Left ventricle myocardium superior (tissue), 1 donor: ENCODE data around the gene STK32B. TPM values are rescaled to one million over a fixed set of nuclear protein-coding genes. Genes with fewer than 3 reads are reported as not detected.
"Not testable (repeated sequence)": the region's sequence is repeated elsewhere in the genome, so short reads cannot be mapped to it uniquely, and the experiment has no call there.

Experiments
- ATAC-seq: fragments of 200-7000 bp; cut with Tn5 transposase; one replicate; pipeline ENCODE4 v1.9.1; 2020; ENCODE audit warnings: mild to moderate bottlenecking, moderate library complexity
- DNase-seq: peaks from one replicate; pipeline ENCODE4 v3.0.0-alpha.2; 2020
- intact Hi-C: fragments of 100-400 bp; cut with micrococcal nuclease; formaldehyde crosslinking; loops from one replicate; pipeline ENCODE4 v1.11.0; 2022
- total RNA-seq: library from RNA; stranded (reverse); fragmentation: NEBNext Ultra II Directional; extraction: Animal tissue kit (Norgen Biotek cat#: 25700); gene quantifications from one replicate; pipeline ENCODE4 v1.2.1, GENCODE V29; 2021
- donor health status: DM: no; HTN: yes; CAD: no; lungs with severe emphysema.

The STK32B gene
- total RNA-seq, 1 donor from 2014 or later = 1.4 TPM

DNA sequence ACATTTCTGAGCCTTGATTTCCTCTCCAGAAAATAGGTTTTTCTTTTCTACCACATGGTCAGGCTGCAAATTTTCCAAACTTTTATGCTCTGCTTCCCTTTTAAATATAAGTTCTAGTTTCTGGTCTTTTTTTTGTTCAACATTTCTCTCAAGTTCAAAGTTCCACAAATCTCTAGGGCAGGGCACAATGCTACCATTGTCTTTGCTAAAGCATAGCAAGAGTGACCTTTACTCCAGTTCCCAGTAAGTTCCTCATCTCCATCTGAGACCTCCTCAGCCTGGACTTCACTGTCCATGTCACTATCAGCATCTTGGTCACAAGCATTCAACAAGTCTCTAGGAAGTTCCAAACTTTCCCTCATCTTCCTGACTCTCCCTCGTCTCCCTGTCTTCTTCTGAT, 228.8 kb downstream of the STK32B start:
- DNase-seq, intact Hi-C loops: not testable (repeated sequence)

DNA sequence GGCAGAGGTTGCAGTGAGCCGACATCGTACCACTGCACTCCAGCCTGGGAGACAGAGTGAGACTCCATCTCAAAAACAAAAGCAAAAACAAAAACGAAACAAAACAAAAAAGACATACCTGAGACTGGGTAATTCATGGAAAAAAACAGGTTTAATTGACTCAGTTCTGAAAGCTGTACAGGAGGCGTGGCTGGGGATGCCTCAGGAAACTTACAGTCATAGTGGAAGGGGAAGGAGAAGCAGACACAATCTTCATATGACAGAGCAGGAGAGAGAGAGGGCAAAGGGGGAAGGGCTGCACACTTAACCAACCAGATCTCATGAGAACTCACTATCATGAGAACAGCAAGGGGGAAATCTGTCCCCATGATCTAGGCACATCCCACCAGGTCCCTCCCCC, 229.5 kb downstream of the STK32B start:
- no peak for ATAC-seq
- DNase-seq = no peak
- intact Hi-C loops = no loop called here

More for the DNA sequence above, 228.8 kb downstream of the STK32B start:
- ATAC-seq = not testable (repeated sequence)

DNA sequence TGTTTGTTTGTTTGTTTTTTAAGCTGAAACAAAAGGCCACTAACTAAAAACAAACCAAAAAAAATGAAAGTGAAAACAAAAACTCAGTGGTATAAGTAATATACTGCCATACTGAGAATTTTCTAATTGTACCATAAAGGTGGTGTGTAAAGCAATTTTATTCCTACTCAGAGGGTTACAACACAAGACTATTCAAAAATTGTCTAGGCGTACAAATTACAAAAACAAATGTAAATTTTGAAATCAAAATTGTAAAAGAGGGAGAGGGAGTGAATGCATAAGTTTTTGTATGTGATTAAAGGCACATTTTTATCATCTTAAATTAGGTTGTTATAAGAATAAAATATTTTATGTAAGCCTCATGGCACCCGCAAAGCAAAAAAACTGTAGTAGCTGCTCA, 232.6 kb downstream of the STK32B start:
- intact Hi-C loops = no loop called here
- ATAC-seq = no peak
- DNase-seq = no peak

DNA sequence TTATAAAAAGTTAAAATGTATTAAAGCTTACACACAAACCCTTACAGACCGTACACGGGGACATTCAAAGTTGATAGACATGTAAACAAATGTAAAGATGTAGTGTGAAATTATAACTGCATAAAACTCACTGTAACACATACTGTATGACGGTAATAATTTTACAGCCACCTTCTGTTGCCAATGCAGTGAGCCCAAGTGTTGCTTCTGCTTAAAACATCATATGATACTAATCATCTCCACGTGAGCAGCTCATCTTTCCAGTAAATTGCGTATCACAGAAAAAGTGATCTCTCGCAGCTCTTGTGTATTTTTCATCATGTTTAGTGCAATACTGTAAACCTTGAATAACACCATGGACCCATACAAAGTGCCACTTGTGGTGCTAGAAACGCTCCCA, 233.2 kb downstream of the STK32B start:
- intact Hi-C loops = no loop called here
- ATAC-seq = no peak
- DNase-seq = no peak

DNA sequence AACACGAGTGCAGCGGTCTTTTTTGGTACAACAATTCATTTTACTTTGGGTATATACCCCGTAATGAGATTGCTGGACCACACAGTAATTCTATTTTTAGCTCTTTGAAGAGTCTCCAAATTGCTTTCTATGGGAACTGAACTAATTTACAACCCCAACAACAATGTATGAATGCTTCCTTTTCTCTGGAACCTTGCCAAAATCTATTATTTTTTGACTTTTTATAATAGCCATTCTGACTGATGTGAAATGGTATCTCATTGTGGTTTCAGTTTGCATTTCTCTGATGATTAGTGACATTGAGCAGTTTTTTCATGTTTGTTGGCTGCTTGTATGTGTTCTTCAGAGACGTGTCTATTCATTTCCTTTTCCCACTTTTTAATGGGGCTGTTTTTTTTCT, 240.8 kb downstream of the STK32B start:
- no peak for ATAC-seq
- intact Hi-C loops = no loop called here

DNA sequence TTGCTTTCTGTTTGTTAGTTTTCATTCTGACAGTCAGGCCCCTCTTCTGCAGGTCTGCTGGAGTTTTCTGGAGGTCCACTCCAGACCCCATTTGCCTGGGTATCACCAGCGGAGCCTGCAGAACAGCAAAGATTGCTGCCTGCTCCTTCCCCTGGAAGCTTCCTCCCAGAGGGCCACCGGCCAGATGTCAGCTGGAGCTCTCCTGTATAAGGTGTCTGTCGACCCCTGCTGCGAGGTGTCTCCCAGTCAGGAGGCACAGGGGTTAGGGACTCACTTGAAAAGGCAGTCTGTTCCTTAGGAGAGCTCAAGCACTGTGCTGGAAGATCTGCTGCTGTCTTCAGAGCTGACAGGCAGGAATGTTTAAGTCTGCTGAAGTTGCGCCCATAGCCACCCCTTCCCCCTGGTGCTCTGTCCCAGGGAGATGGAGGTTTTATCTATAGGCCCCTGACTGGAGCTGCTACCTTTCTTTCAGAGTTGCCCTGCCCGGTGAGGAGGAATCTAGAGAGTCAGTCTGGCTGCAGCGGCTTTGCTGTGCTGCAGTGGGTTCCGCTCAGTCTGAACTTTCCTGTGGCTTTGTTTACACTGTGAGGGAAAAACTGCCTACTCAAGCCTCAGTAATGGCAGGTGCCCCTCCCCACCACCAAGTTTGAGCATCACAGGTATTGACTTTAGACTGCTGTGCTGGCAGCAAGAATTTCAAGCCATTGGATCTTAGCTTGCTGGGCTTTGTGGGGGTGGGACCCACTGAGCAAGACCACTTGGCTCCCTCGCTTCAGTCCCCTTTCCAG, 246.9 kb downstream of the STK32B start:
- intact Hi-C loops, ATAC-seq, DNase-seq: not testable (repeated sequence)

More for the DNA sequence above, 240.8 kb downstream of the STK32B start:
- DNase-seq = no peak

DNA sequence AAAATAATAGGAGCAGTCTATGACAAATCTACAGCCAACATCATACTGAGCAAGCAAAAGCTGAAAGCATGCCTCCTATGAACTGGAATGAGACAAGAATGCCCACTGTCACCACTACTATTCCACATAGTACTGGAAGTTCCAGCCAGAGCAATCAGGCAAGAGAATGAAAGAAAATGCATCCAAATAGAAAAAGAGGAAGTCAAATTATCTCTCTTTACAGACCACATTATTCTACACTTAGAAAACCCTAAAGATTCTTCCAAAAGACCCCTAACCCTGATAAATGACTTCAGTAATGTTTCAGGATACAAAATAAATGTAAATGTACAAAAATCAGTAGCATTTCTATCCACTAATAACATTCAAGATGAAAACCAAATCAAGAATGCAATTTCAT, 249.0 kb downstream of the STK32B start:
- intact Hi-C loops = no loop called here
- ATAC-seq (no peak), DNase-seq (no peak)

DNA sequence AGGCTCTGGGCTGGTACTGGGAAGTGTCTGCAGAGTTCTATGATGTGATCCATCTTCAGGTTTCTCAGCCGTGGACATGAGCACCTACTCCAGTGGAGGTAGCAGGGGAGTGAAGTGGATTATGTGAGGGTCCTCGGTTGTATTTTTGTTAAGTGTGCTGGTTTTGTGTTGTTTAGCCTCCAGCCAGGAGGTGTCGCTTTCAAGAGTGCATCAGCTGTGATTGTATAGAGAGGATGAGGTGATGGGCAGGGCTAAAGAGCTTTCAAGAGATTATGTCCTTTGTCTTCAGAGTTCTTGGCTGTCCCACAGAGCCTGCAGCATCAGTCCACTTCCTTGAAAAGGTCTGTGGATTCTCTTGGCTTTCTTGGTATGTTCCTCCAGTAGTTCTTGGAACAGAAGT, 256.6 kb downstream of the STK32B start:
- intact Hi-C loops = no loop called here
- no peak for ATAC-seq
- no peak for DNase-seq

DNA sequence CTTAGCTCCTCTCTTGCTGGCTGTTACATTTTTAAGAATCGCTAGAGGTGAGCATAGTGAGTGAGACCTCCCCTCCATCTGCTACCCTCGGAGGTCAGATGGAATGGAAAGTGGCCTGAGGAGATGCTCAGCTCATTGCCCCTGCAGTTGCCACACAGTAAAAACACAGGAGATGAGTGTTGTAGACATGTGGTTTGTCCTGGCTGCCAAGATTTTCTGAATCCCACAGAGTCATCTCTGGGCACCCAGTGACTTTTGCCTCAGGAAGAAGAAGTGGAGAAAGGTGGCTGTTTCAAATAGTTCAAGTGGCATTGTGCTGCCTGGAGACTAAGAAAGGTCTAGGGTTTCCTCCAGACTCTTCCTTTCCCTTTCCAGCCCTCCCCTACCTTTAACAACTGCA, 271.0 kb downstream of the STK32B start:
- no peak for ATAC-seq
- DNase-seq = no peak
- intact Hi-C loops = no loop called here

DNA sequence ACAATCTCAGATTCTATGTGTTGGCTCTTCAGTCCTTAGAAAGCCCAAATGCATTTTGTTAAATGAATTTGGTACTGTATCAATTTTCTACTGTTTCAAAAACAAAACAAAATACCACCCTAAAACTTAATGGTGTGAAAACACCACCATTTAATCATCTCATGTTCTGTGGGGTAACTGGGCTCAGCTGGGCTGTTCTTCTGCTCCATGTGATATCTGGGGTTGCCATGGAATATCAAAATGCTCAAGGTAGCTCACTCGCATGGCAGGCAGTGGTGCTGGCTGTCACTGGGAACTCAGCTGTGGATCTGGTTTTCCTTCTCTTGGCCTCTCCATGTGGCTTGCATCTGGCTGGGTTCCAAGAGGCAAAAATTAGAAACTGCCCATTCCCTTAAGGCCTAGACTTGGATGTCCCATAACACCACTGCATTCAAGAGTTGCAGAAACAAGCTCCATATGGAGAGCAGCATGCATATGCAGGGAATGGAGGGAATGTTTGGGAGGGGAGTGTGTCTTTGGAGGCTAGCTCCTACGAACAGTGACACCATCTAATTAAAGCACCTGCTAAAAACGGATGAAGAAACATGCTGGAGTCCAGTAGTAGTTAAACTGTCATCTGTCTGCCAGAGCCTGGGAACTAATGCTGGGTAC, 279.2 kb downstream of the STK32B start:
- ATAC-seq (no peak), DNase-seq (no peak)
- intact Hi-C loops = no loop called here

DNA sequence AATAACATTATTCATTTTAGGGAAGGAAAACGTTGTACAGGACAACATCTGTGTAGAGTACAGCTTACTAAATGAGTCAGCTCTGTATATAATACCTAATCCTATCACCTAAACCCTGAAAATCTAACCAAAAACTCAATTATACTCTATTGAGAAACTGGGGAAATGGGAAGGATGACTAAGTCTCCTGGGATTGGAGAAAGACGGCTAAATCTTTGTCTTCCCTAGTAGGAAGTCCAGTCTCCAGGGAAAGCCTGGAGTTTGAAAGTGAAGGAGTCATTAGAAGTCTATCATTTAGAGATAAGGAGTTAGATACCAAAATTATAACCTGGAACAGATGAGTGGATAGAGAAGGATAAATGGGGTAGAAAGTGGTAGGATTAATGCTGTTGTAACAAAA, 286.5 kb downstream of the STK32B start:
- intact Hi-C loops = no loop called here
- no peak for DNase-seq
- no peak for ATAC-seq

DNA sequence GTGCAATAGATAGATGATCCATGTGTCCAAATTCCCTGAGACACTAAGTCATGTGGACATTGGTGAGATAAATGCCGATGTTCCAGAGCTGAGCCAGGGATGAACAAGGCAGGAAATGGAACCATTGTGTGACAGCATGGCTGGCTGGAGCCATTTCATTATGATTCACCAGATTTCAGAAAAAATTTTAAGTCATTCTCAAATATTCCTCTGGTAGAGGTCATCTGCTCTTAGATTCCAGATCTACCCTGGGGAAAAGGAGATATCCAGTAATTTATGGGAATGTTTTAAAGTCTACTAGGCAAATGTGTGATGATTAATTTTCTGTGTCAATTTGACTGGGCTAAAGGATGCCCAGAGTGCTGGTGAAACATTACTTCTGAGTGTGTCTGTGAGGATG, 287.3 kb downstream of the STK32B start:
- intact Hi-C loops = no loop called here
- ATAC-seq = no peak
- no peak for DNase-seq

DNA sequence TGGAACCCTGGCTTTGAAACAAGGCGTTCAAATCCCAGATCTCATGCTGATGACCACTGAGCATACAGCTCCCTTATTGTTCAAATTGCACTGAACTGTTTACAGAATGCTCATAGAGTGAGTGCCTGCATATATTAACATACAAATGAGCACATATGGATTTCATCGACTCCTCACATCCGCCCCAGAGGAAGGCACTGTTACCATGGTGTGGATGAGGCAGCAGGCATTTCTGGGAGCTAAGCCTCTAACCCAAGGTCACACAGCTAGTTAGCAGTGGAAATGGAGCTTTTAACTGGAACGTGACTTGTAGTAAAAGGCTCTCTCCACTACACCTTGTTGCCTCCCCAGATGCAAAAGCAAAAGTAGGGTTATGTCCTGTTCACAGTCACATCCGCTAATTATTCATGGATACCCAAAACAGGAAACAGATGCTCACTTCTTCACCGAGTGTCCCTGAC, 289.7 kb downstream of the STK32B start:
- ATAC-seq = no peak
- intact Hi-C loops = no loop called here
- no peak for DNase-seq

DNA sequence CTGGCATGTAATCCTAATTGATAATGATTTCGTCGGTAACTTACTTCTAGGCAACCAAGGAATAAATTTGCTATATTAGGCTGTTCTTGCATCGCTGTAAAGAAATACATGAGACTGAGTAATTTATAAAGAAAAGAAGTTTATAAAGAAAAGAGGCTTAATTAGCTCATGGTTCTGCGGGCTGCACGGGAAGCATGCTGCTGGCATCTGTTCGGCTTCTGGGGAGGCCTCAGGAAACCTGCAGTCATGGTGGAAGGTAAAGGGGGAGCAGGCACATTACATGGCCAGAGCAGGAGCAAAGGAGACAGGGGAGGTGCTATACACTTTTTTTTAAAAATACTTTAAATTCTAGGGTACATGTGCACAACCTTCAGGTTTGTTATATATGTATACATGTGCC, 290.2 kb downstream of the STK32B start:
- intact Hi-C loops = no loop called here
- no peak for DNase-seq
- no peak for ATAC-seq

DNA sequence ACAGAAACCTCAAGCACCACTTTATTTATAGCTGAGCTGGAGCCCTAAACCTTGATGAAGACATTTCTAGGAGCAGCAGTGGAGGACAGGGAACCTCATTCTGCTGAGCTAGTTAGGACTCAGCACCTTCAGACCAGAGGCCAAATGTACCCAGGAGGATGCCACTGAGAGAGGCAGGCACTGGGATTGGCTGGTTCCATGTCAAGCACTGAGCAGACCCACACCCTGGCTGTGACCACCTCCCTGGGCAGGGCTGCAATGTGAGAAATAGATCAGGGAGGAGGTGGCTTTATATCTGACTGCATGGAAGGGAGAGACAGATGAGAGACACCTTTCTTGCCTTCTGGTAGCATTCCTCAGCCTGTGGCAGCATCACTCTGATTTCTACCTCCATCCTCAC, 304.6 kb downstream of the STK32B start:
- intact Hi-C loops = no loop called here
- ATAC-seq (no peak), DNase-seq (no peak)

DNA sequence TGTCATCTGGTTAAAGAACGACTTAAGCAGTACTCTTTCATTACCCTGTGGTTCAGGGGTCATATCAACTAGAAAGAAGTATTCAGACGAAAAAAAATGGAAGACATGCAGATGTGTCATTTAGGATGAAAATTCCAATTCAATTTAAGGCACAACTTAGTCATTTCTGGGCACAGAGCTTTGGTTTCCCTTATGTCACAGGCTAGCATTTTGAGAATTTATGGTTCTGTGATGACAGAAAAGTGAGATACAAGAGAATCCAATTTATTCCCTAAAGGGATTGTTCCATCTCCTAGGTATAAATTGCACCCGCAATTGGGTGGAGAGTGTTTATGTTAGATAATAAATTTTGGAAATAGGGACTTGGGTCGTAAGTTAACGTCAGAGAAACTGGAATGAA, 306.6 kb downstream of the STK32B start:
- DNase-seq = no peak
- intact Hi-C loops = no loop called here
- ATAC-seq = no peak

DNA sequence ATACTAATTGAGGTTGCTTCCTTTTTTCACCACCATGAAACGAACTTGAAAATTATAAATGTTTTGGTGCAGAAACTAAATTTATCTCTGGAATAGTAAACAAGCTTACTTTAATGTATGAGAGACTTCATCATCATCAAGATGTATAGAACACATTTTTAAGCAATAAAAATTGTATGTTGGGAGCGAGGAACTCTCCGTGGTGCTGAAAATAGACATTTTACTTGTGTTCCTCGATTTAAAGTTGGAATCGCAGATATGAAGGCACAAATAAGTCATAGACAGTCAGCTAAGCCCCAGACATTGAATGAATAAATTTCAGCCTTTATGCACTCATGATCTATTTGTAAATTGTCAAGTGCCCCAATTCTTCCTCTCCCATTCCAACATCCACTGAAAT, 310.7 kb downstream of the STK32B start:
- intact Hi-C loops = no loop called here
- ATAC-seq (no peak), DNase-seq (no peak)

DNA sequence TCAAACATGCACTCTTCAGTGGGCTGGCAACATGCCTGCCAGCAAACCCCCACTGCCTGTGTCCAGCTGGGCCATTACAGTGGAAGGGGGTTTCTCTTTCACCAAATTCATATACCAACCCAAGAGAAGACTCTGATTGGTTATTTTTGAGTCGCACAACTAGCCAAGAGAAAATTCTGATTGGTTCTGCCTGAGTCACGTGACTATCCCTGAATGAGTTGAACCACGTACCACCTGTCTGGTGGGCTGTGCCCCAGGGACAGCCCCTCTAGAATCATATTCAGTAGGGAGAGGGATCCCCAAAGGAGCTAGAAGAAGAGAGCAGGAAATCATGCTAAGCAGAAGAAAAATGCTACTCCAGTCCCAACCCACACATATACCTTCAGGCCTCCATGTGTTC, 313.1 kb downstream of the STK32B start:
- intact Hi-C loops = no loop called here
- no peak for ATAC-seq
- no peak for DNase-seq

DNA sequence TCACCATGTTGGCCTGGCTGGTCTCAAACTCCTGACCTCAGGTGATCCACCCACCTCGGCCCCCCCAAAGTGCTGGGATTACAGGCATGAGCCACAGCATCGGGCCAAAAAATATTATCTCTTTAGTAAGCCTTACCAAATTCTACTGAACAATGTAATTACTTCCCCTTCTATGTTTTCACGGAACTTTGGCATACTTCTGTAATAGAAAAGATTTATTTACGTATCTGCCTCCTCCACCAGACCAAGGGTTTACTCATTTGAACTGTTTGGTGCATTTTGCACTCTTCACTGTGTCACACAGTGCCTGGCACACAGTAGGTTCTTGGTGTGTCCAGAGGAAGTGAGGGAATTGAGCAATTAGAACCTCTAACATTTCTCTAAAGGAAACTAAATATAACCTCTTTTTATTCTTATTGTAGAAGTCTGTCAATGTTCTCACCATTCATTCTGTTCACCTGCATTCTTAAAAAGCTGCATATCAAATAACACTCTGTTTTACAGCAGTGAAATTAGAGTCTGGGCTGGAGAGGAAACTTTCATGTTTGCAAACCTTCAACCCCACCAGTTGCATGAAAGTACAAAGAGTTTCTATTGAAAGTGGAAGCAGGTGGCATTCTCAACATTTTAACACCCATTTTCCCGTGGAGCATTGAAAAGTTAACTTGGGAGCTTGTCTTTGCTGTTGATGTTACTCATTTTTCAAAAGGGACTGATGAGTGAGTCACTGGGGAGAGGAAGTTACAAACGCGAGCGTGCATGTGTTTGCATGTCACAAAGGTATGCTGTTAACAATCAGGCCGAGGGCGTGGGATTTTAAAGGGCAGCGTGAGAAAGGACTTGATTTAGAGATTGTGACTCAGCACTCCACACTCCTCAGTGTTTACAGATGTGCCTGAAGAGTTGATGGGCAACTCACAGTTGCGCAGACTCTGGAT, 314.1 kb downstream of the STK32B start:
- intact Hi-C loops = no loop called here
- DNase-seq = no peak
- no peak for ATAC-seq

DNA sequence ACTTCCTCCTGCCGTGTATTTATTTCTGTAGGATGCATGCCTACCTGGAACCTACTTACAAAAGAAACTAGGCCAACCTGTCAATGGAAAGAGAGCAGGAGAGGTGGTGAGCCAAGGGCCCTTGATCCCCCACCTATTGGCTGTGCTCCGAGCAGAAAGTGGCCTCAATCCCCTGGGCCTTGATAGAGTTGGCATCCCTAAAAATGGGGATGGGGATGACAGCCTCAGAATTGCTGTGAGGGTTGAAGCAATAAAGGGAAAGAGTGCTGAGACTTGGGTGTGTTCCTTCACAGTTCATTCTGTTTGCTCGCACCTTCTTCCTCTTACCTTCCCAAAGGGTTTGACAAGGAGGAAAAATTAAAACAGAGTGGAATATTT, 314.7 kb downstream of the STK32B start:
- ATAC-seq (no peak), DNase-seq (no peak)
- intact Hi-C loops = no loop called here
